Astrocyte of the cerebellum (primary cell): ENCODE results near the gene MRPS12.

Experiments used
- DNase-seq: peaks from one replicate; pipeline ENCODE4 v3.0.0-alpha.2; 2011; ENCODE audit warnings: low read depth
- H3K4me3 ChIP-seq: 2 replicates; pipeline ENCODE4 v1.5.1; 2011; ENCODE audit warnings: mild to moderate bottlenecking, low read depth, low read length, moderate library complexity
- in situ Hi-C: cut with HindIII; loops from 2 replicates; pipeline ENCODE4 v1.10.0; 2017; ENCODE audit warnings: low sequenced_read_pairs
- TF ChIP-seq, protein P1 (sequence below): IDR thresholded peaks from 2 replicates; pipeline ENCODE4 v1.5.1; 2012; ENCODE audit warnings: low read length, low read depth, moderate library complexity, mild to moderate bottlenecking; ENCODE audit errors: missing control alignments

The MRPS12 gene

DNA sequence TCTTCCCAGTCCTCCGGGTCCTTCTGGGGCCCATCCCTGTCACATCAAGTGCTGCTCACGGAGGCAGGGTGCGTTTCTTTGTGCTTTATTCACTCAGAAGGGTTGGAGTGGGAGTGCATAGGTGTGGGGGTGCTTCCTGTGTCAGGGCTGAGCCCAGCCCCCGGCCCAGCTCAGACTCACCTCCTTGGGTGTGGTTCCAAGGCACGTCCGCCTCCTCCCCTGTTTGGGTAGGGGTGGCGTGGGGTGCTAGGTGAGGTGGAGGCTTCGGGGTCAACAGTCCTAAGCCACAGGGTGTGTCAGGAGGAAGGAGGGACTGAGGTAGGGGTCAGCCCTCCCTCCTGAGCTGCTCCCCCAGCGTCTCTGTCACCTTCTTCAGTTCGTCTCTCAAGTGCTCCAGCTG is 21.8 kb upstream of the MRPS12 start:
- no peak for DNase-seq
- TF ChIP-seq, protein P1, sequence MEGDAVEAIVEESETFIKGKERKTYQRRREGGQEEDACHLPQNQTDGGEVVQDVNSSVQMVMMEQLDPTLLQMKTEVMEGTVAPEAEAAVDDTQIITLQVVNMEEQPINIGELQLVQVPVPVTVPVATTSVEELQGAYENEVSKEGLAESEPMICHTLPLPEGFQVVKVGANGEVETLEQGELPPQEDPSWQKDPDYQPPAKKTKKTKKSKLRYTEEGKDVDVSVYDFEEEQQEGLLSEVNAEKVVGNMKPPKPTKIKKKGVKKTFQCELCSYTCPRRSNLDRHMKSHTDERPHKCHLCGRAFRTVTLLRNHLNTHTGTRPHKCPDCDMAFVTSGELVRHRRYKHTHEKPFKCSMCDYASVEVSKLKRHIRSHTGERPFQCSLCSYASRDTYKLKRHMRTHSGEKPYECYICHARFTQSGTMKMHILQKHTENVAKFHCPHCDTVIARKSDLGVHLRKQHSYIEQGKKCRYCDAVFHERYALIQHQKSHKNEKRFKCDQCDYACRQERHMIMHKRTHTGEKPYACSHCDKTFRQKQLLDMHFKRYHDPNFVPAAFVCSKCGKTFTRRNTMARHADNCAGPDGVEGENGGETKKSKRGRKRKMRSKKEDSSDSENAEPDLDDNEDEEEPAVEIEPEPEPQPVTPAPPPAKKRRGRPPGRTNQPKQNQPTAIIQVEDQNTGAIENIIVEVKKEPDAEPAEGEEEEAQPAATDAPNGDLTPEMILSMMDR = no peak
- in situ Hi-C loops = no loop called here
- H3K4me3 ChIP-seq = no peak overlapping the region

DNA sequence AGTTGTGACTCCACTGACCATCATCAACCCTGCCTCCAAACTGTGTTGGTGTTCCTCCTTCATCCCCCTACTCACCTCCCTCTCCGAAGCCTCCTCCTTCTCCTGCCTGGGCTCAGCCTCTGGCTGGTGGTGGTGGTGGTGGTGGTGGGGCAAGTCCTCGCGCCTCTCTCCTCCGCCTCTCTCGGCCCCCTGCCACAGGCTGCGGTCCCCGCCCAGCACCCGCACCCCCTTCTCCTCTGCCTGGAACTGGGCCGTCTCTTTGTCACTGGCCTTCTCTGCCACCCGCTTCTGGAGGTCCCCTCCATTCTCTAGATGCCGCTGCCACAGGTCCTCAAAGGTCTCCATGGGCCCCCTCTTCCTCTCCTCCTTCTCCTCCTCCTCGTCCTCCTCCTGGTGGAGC is 20.3 kb upstream of the MRPS12 start:
- no peak for DNase-seq
- TF ChIP-seq, protein P1 = no peak
- in situ Hi-C loops = no loop called here
- no peak overlapping the region for H3K4me3 ChIP-seq

- no peak overlapping the region for H3K4me3 ChIP-seq
- TF ChIP-seq, protein P1 = no peak
- in situ Hi-C loops = no loop called here
- DNase-seq = no peak
Measured at GRCh38 chr19:38911388-38912001, 19.2 kb upstream of the MRPS12 start.

DNA sequence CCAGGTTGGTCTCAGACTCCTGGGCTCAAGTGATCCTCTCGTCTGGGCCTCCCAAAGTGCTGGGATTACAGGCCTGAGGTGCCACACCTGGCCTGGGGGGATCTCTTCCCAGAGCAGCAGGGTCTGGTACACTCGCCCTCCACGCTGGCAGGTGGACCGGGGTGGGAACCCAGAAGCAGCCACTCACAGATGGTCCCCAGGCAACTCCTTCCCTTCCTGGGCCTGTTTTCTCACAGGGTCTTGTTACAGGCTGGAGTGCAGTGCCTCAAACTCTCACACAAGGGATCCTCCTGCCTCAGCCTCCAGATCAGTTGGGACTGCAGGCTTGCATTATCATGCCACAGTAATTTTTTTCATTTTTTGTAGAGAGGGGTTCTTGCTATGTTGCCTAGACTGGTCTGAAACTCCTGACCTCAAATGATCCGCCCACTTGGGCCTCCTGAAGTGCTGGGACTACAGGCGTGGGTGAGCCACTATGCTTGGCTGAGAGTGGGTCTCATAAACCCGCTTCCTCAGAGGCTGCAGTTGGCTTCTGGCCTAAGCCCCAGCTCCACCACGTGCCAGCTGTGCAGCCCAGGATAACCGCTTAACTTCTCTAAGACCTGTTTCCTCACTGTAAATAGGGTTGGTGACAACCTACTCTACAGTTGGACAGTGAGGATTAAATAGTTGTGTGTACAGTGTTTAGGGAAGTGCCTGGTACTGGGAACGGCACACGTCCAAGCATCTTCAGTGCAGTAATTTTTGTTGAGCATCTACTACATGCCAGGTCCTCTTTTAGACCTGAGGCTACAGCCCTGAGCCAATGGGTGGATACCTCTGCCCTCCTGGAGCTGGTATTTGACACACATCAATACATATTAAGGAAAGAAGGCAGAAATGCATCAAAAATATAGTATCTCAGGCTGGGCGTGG is 17.9 kb upstream of the MRPS12 start:
- H3K4me3 ChIP-seq = no peak overlapping the region
- DNase-seq = no peak
- TF ChIP-seq, protein P1 = no peak
- in situ Hi-C loops = no loop called here

DNA sequence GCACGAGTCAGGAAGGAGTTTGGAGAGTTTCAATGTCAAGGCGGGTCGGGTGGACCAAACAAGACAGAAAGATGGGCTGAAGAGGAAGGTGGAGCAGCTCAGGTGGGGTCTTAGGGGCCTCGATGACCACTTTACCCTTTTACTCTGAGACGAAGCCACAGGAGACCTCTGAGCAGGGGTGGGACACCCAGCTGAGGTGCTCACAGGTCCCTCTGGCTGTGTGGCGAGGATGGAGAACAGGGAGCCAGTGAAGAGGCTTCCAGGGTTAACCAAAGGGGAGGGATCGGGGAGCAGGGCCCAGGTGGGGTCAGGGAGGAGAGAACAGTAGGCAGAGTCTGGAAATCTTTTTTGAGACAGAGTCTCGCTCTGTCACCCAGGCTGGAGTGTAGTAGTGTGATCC is 16.8 kb upstream of the MRPS12 start:
- in situ Hi-C loops = no loop called here
- DNase-seq = no peak
- TF ChIP-seq, protein P1 = no peak
- no peak overlapping the region for H3K4me3 ChIP-seq

GRCh38 chr19:38915329-38916321 is 15.1 kb upstream of the MRPS12 start:
- no peak overlapping the region for H3K4me3 ChIP-seq
- in situ Hi-C loops = no loop called here
- DNase-seq = no peak
- TF ChIP-seq, protein P1 = no peak
